ENCODE measurements around the gene ZNF592. TPM values are rescaled to one million over a fixed set of nuclear protein-coding genes. Genes with fewer than 3 reads are reported as not detected.

ZNF592 gene
- total RNA-seq, 1 donor from 2014 or later = 29.1 TPM

GRCh38 chr15:84799511-84800187, 51.3 kb downstream of the ZNF592 start:
- Mint-ChIP-seq H3K9me3 (ENCODE audit: unreplicated experiment) (no peaks in the 10 kb centered on the region), H3K27ac (ENCODE audit: unreplicated experiment) (no peak overlapping the region), H3K4me1 (ENCODE audit: unreplicated experiment) (peaks cover 11% of the 10 kb centered on the region), H3K27me3 (ENCODE audit: unreplicated experiment) (peaks cover under 1% of the 10 kb centered on the region), H3K4me3 (ENCODE audit: unreplicated experiment) (no peak overlapping the region), H3K36me3 (ENCODE audit: low read depth, unreplicated experiment) (peaks cover 24% of the 10 kb centered on the region)
- TF ChIP-seq CTCF (IDR thresholded peaks at IDR 0.05; ENCODE audit: unreplicated experiment) = no peak
- DNase-seq (ENCODE audit: low spot score) = no peak

- Mint-ChIP-seq H3K27me3 (ENCODE audit: unreplicated experiment) (no peaks in the 10 kb centered on the region), H3K4me1 (ENCODE audit: unreplicated experiment) (peaks cover 11% of the 10 kb centered on the region), H3K27ac (ENCODE audit: unreplicated experiment) (no peak overlapping the region), H3K9me3 (ENCODE audit: unreplicated experiment) (no peaks in the 10 kb centered on the region), H3K4me3 (ENCODE audit: unreplicated experiment) (peak overlapping the region; percentile 24), H3K36me3 (ENCODE audit: low read depth, unreplicated experiment) (peaks cover 24% of the 10 kb centered on the region)
- no peak for DNase-seq (ENCODE audit: low spot score)
- no peak for TF ChIP-seq CTCF (IDR thresholded peaks at IDR 0.05; ENCODE audit: unreplicated experiment)
These were observed 52.0 kb downstream of the ZNF592 start for GRCh38 chr15:84800365-84800806.

- H3K27me3 Mint-ChIP-seq (ENCODE audit: unreplicated experiment) = no peaks in the 10 kb centered on the region
- peaks cover 11% of the 10 kb centered on the region for H3K4me1 Mint-ChIP-seq (ENCODE audit: unreplicated experiment)
- no peak for TF ChIP-seq CTCF (IDR thresholded peaks at IDR 0.05; ENCODE audit: unreplicated experiment)
- no peak for DNase-seq (ENCODE audit: low spot score)
- H3K36me3 Mint-ChIP-seq (ENCODE audit: low read depth, unreplicated experiment) = peaks cover 24% of the 10 kb centered on the region
- H3K9me3 Mint-ChIP-seq (ENCODE audit: unreplicated experiment) = no peaks in the 10 kb centered on the region
- H3K27ac Mint-ChIP-seq (ENCODE audit: unreplicated experiment) = no peak overlapping the region
- H3K4me3 Mint-ChIP-seq (ENCODE audit: unreplicated experiment) = no peak overlapping the region
These were observed 55.9 kb downstream of the ZNF592 start for GRCh38 chr15:84804005-84804900.

- Mint-ChIP-seq H3K36me3 (ENCODE audit: low read depth, unreplicated experiment) (peaks cover 22% of the 10 kb centered on the region), H3K27ac (ENCODE audit: unreplicated experiment) (no peak overlapping the region), H3K27me3 (ENCODE audit: unreplicated experiment) (peaks cover 4% of the 10 kb centered on the region), H3K4me3 (ENCODE audit: unreplicated experiment) (no peak overlapping the region), H3K9me3 (ENCODE audit: unreplicated experiment) (no peaks in the 10 kb centered on the region), H3K4me1 (ENCODE audit: unreplicated experiment) (peaks cover 11% of the 10 kb centered on the region)
- DNase-seq (ENCODE audit: low spot score) = no peak
- no peak for TF ChIP-seq CTCF (IDR thresholded peaks at IDR 0.05; ENCODE audit: unreplicated experiment)
These were observed 56.8 kb downstream of the ZNF592 start for GRCh38 chr15:84805221-84805620.

GRCh38 chr15:84807228-84807627, 58.8 kb downstream of the ZNF592 start:
- DNase-seq (ENCODE audit: low spot score) = no peak
- Mint-ChIP-seq H3K27me3 (ENCODE audit: unreplicated experiment) (peaks cover 4% of the 10 kb centered on the region), H3K9me3 (ENCODE audit: unreplicated experiment) (no peaks in the 10 kb centered on the region), H3K27ac (ENCODE audit: unreplicated experiment) (no peak overlapping the region), H3K4me1 (ENCODE audit: unreplicated experiment) (peaks cover 14% of the 10 kb centered on the region), H3K36me3 (ENCODE audit: low read depth, unreplicated experiment) (peaks cover 15% of the 10 kb centered on the region), H3K4me3 (ENCODE audit: unreplicated experiment) (no peak overlapping the region)
- no peak for TF ChIP-seq CTCF (IDR thresholded peaks at IDR 0.05; ENCODE audit: unreplicated experiment)

Measured in endothelial cell (in vitro differentiated cells).